Right lobe of liver (tissue), 6 donors: Measurements from ENCODE around the gene TNFRSF21. TPM values are rescaled to one million over a fixed set of nuclear protein-coding genes. Genes with fewer than 3 reads are reported as not detected.

Experiments
- ATAC-seq, 4 donors: fragments of 200-7000 bp; cut with Tn5 transposase; one replicate each; pipeline ENCODE4 v1.9.1; 2020; ENCODE audit warnings: mild to moderate bottlenecking in 4 of 4, moderate library complexity in 4 of 4
- DNase-seq, 3 donors: peaks; one replicate each; pipeline ENCODE4 v3.0.0-alpha.2; 2020
- H3K27ac ChIP-seq, 3 donors: fragments of 200-600 bp; one replicate each; pipeline ENCODE4 v1.8.0; 2022
- H3K27me3 ChIP-seq, 2 donors: fragments of 200-600 bp; one replicate each; pipeline ENCODE4 v1.8.0; 2022
- H3K36me3 ChIP-seq, 4 donors: fragments of 200-600 bp; sonication (generic) in 1 of 4; one replicate each; pipeline versions ENCODE4 v1.5.1 to v1.8.0; 2017 to 2022; ENCODE audit warnings: control low read depth in 1 of 4
- H3K4me1 ChIP-seq, 4 donors: fragments of 200-600 bp; sonication (generic) in 1 of 4; one replicate each; pipeline versions ENCODE4 v1.5.1 to v1.8.0; 2017 to 2022; ENCODE audit warnings: control low read depth in 1 of 4
- H3K4me3 ChIP-seq, 3 donors: fragments of 200-600 bp; one replicate each; pipeline ENCODE4 v1.8.0; 2022
- H3K9me3 ChIP-seq, 4 donors: fragments of 200-600 bp; sonication (generic) in 1 of 4; one replicate each; pipeline versions ENCODE4 v1.5.1 to v1.8.0; 2017 to 2022; ENCODE audit warnings: control low read depth in 1 of 4
- CTCF ChIP-seq, 4 donors: fragments of 200-600 bp in 3 of 4; fragments of 450-650 bp in 1 of 4; IDR thresholded peaks; one replicate each; pipeline versions ENCODE4 v1.5.1 to v1.8.0; 2016 to 2022; ENCODE audit warnings: antibody characterized with exemption in 4 of 4, mild to moderate bottlenecking in 2 of 4
- POLR2A ChIP-seq: fragments of 450-650 bp; IDR thresholded peaks from one replicate; pipeline ENCODE4 v1.6.1; 2017; ENCODE audit warnings: antibody characterized with exemption, mild to moderate bottlenecking
- WGBS: methylation state at CpG from one replicate; pipeline ENCODE4 v1.1.6; 2018; ENCODE audit warnings: low coverage, low lambda C conversion rate; ENCODE audit not compliant: insufficient coverage; ENCODE audit errors: missing lambda C conversion rate; 5-methylcytosine and 5-hydroxymethylcytosine counted together
- intact Hi-C, 2 donors: fragments of 100-400 bp; cut with DNase I; formaldehyde crosslinking; loops; one replicate each; pipeline versions ENCODE4 v1.11.2 to v1.14.1; 2022
- total RNA-seq, 6 experiments: library from RNA; depleted of rRNA in 2 of 6; stranded (reverse); fragments of >200 nt in 2 of 6; fragmentation: NEBNext Ultra II Directional in 3 of 6; extraction: Animal tissue kit (Norgen Biotek cat#: 25700) in 3 of 6; gene quantifications; one replicate each; pipeline versions ENCODE4 v1.1.0 to v1.2.4, GENCODE V29; 2016 to 2023
- donor health status: DM: no; HTN: yes; CAD: no.
- donor health status: DM: no; HTN: no; CAD: no.
- donor health status: DM: no; HTN: no; CAD: no.
- donor health status: DM: no; HTN: yes; CAD: no.
- donor health status: DM: no; HTN: yes; CAD: no.

Gene TNFRSF21
- total RNA-seq, 6 experiments from 2014 or later = 1.9 to 7.9 (median 5.3) TPM

- TF ChIP-seq CTCF (IDR thresholded peaks at IDR 0.05) = no peak
- TF ChIP-seq POLR2A = no peak
- no peak overlapping the region for H3K4me3 ChIP-seq
- DNase-seq (no peak), ATAC-seq (no peak)
- H3K4me1 ChIP-seq = no peaks in the 10 kb centered on the region
- H3K9me3 ChIP-seq = no peaks in the 10 kb centered on the region
- no peaks in the 10 kb centered on the region for H3K27me3 ChIP-seq
- no peak overlapping the region for H3K27ac ChIP-seq
- intact Hi-C loops = no loop called here
- WGBS = 67% methylated on average over 4 of the region's 5 CpGs
- no peaks in the 10 kb centered on the region for H3K36me3 ChIP-seq
Measured at GRCh38 chr6:47348316-47348863, 38.7 kb upstream of the TNFRSF21 start.

- ATAC-seq (no peak), DNase-seq (no peak)
- H3K27ac ChIP-seq = no peak overlapping the region
- H3K9me3 ChIP-seq = no peaks in the 10 kb centered on the region
- H3K27me3 ChIP-seq = no peaks in the 10 kb centered on the region
- TF ChIP-seq POLR2A (no peak), CTCF (IDR thresholded peaks at IDR 0.05) (no peak)
- H3K36me3 ChIP-seq = no peaks in the 10 kb centered on the region
- intact Hi-C loops = no loop called here
- WGBS = 79% methylated on average over 4 of the region's 4 CpGs
- H3K4me3 ChIP-seq = no peak overlapping the region
- no peaks in the 10 kb centered on the region for H3K4me1 ChIP-seq
Measured at GRCh38 chr6:47345761-47346160, 36.1 kb upstream of the TNFRSF21 start.

DNA sequence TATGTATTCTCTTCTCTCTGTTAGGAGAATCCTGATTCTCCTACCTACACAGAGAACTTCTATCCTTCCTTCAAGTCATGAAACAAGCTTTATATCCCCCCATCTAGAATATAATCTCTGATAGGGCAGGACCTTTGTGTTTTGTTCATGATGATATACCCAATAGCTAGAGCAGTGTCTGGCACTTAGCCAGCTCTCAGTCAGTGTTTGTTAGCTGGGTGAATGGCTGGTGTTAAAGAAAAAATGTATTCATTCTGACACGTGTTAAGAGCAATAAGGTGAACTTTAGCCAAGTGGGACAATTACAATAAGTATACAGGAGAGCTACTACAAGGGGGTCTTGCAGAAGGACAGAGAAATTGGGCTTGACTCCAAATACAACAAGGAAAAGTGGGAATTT, 34.3 kb upstream of the TNFRSF21 start:
- H3K9me3 ChIP-seq = no peaks in the 10 kb centered on the region
- DNase-seq (no peak), ATAC-seq (no peak)
- intact Hi-C loops = no loop called here
- no peak overlapping the region for H3K4me3 ChIP-seq
- H3K36me3 ChIP-seq = no peaks in the 10 kb centered on the region
- 33% methylated on average over 1 of the region's 1 CpG for WGBS
- H3K27ac ChIP-seq = no peak overlapping the region
- H3K27me3 ChIP-seq = no peaks in the 10 kb centered on the region
- no peaks in the 10 kb centered on the region for H3K4me1 ChIP-seq
- no peak for TF ChIP-seq CTCF (IDR thresholded peaks at IDR 0.05)
- no peak for TF ChIP-seq POLR2A

DNA sequence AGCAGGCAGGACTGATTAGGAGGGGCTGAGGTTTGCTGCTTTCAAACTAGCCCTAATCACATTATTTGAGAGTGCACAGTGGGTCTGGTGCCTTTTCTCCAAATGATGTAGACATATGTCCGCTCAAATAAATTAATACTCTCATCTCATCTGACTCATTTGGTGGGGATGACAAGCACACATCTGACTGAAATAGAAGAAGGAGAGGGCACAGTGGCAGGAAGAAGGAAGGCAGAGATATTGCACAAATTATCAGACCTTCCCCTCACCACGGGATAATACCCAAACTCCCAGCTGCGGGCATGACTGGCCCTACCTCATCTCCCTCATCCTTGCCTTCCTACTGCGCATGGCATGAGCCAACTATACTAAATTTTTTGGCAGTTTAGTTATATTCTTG, 33.9 kb upstream of the TNFRSF21 start:
- 41% methylated on average over 4 of the region's 4 CpGs for WGBS
- H3K9me3 ChIP-seq = no peaks in the 10 kb centered on the region
- no peak for DNase-seq
- no peaks in the 10 kb centered on the region for H3K36me3 ChIP-seq
- no peak overlapping the region for H3K4me3 ChIP-seq
- TF ChIP-seq CTCF (IDR thresholded peaks at IDR 0.05) (no peak), POLR2A (no peak)
- no peak overlapping the region for H3K27ac ChIP-seq
- ATAC-seq = no peak
- H3K27me3 ChIP-seq = no peaks in the 10 kb centered on the region
- intact Hi-C loops = no loop called here
- H3K4me1 ChIP-seq = no peaks in the 10 kb centered on the region

DNA sequence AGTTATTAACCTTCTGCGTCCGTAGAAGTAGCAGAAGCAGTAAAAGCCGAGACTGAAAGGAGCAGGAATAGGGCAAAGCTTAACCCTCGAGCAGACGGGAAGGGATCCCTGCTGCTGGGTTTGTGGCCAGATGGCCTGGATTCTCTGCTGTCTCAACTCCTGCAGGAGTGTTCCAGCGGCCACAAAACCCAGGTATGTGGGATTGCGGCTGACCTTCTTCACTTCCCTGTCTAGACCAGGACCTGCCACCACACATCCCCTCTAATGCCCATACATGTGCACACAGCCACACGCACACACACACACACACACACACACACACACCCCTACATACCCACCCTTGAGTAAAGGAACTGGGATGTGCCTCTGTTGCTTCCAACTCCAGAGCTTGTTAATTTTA, 33.1 kb upstream of the TNFRSF21 start:
- H3K4me3 ChIP-seq = no peak overlapping the region
- H3K27me3 ChIP-seq = no peaks in the 10 kb centered on the region
- H3K9me3 ChIP-seq = no peaks in the 10 kb centered on the region
- H3K27ac ChIP-seq = no peak overlapping the region
- intact Hi-C loops = no loop called here
- TF ChIP-seq POLR2A = no peak
- no peak for TF ChIP-seq CTCF (IDR thresholded peaks at IDR 0.05)
- no peaks in the 10 kb centered on the region for H3K4me1 ChIP-seq
- ATAC-seq = no peak
- 78% methylated on average over 4 of the region's 8 CpGs for WGBS
- DNase-seq = no peak
- H3K36me3 ChIP-seq = no peaks in the 10 kb centered on the region
